Loucy (cell line): Measurements from ENCODE around the gene GNAO1.

Experiments
- H2AFZ ChIP-seq: fragments of 200-600 bp; sonication (generic); 2 replicates; pipeline ENCODE4 v1.6.0; 2016; ENCODE audit warnings: antibody characterized with exemption, mild to moderate bottlenecking, low read length, moderate library complexity
- H3F3A ChIP-seq: fragments of 200-600 bp; 2 replicates; pipeline ENCODE4 v1.6.0; 2016; ENCODE audit warnings: antibody characterized with exemption, low read depth, mild to moderate bottlenecking
- H3K27me3 ChIP-seq: fragments of 200-600 bp; sonication (generic); 2 replicates; pipeline ENCODE4 v1.6.1; 2014; ENCODE audit warnings: low read length, mild to moderate bottlenecking; ENCODE audit not compliant: insufficient read depth, poor library complexity, severe bottlenecking
- H3K36me3 ChIP-seq: fragments of 200-600 bp; sonication (generic); 2 replicates; pipeline ENCODE4 v1.6.1; 2016; ENCODE audit warnings: low read length; ENCODE audit not compliant: insufficient read depth
- H3K4me1 ChIP-seq: fragments of 200-600 bp; sonication (generic); 2 replicates; pipeline ENCODE4 v1.5.1; 2014; ENCODE audit warnings: low read length, mild to moderate bottlenecking; ENCODE audit not compliant: insufficient read depth, poor library complexity, severe bottlenecking
- H3K4me2 ChIP-seq: fragments of 200-600 bp; sonication (generic); 2 replicates; pipeline ENCODE4 v1.6.0; 2014; ENCODE audit warnings: antibody characterized with exemption, low read length, low read depth, mild to moderate bottlenecking; ENCODE audit not compliant: poor library complexity, severe bottlenecking
- H3K4me3 ChIP-seq: fragments of 200-600 bp; sonication (generic); 2 replicates; pipeline ENCODE4 v1.5.1; 2014; ENCODE audit warnings: low read length, mild to moderate bottlenecking, mixed read lengths; ENCODE audit not compliant: poor library complexity, severe bottlenecking
- H3K79me2 ChIP-seq: fragments of 200-600 bp; sonication (generic); 2 replicates; pipeline ENCODE4 v1.6.1; 2014; ENCODE audit warnings: low read length; ENCODE audit not compliant: insufficient read depth
- H3K9ac ChIP-seq: fragments of 200-600 bp; sonication (generic); 2 replicates; pipeline ENCODE4 v1.6.0; 2014; ENCODE audit warnings: mild to moderate bottlenecking, low read depth, low read length, moderate library complexity; ENCODE audit not compliant: poor library complexity, severe bottlenecking
- H3K9me2 ChIP-seq: fragments of 200-600 bp; sonication (generic); replicated peaks from 2 replicates; pipeline ENCODE4 v1.6.1; 2016; ENCODE audit warnings: low read depth, low read length, mixed read lengths
- H3K9me3 ChIP-seq: fragments of 200-600 bp; sonication (generic); 2 replicates; pipeline ENCODE4 v1.6.1; 2014; ENCODE audit warnings: mild to moderate bottlenecking, antibody characterized with exemption, low read length, low read depth; ENCODE audit not compliant: insufficient read depth
- H4K20me1 ChIP-seq: fragments of 200-600 bp; sonication (generic); 2 replicates; pipeline ENCODE4 v1.6.0; 2014; ENCODE audit warnings: antibody characterized with exemption, low read length, mild to moderate bottlenecking; ENCODE audit not compliant: insufficient read depth, poor library complexity, severe bottlenecking
- CTCF ChIP-seq: fragments of 200-600 bp; sonication (generic); conservative IDR thresholded peaks from 2 replicates; pipeline ENCODE4 v1.5.1; 2014; ENCODE audit warnings: mild to moderate bottlenecking, antibody characterized with exemption, low read length
- EZH2phosphoT487 ChIP-seq: fragments of 200-600 bp; IDR thresholded peaks from 2 replicates; pipeline ENCODE4 v1.6.1; 2018; ENCODE audit warnings: antibody characterized with exemption, mild to moderate bottlenecking, moderate library complexity, borderline replicate concordance

Gene GNAO1

GRCh38 chr16:56382459-56382858 is 191.2 kb downstream of the GNAO1 start:
- no peak overlapping the region for H3K4me3 ChIP-seq
- H3K36me3 ChIP-seq, result peaks cover 88% of the 10 kb centered on the region
- H3K9me3 ChIP-seq, result peaks cover 4% of the 10 kb centered on the region; the same call in 1 of the 2 replicates
- H2AFZ ChIP-seq, result no peak overlapping the region
- no peaks in the 10 kb centered on the region for H3K27me3 ChIP-seq
- no peaks in the 10 kb centered on the region for H3F3A ChIP-seq
- H3K9ac ChIP-seq, result no peak overlapping the region
- no peaks in the 10 kb centered on the region for H3K9me2 ChIP-seq
- H3K4me1 ChIP-seq, result no peaks in the 10 kb centered on the region
- H4K20me1 ChIP-seq, result no peaks in the 10 kb centered on the region
- no peak for TF ChIP-seq CTCF
- no peak for TF ChIP-seq EZH2phosphoT487
- H3K79me2 ChIP-seq, result no peaks in the 10 kb centered on the region
- no peak overlapping the region for H3K4me2 ChIP-seq

- no peaks in the 10 kb centered on the region for H3K4me1 ChIP-seq
- no peaks in the 10 kb centered on the region for H3F3A ChIP-seq
- no peak overlapping the region for H3K4me2 ChIP-seq
- H3K9me3 ChIP-seq, result peaks cover 4% of the 10 kb centered on the region; the same call in 1 of the 2 replicates
- no peaks in the 10 kb centered on the region for H3K9me2 ChIP-seq
- no peak overlapping the region for H2AFZ ChIP-seq
- peaks cover 92% of the 10 kb centered on the region for H3K36me3 ChIP-seq
- no peaks in the 10 kb centered on the region for H4K20me1 ChIP-seq
- TF ChIP-seq EZH2phosphoT487, result no peak
- no peak for TF ChIP-seq CTCF
- no peak overlapping the region for H3K4me3 ChIP-seq
- H3K79me2 ChIP-seq, result no peaks in the 10 kb centered on the region
- H3K9ac ChIP-seq, result no peak overlapping the region
- no peaks in the 10 kb centered on the region for H3K27me3 ChIP-seq
These were observed 191.6 kb downstream of the GNAO1 start for GRCh38 chr16:56382901-56383355.

- no peak overlapping the region for H3K4me2 ChIP-seq
- H3K36me3 ChIP-seq, result peaks cover 92% of the 10 kb centered on the region
- H2AFZ ChIP-seq, result no peak overlapping the region
- no peaks in the 10 kb centered on the region for H3K27me3 ChIP-seq
- no peak overlapping the region for H3K4me3 ChIP-seq
- peaks cover under 1% of the 10 kb centered on the region; the same call in 1 of the 2 replicates for H3K9me3 ChIP-seq
- no peaks in the 10 kb centered on the region for H4K20me1 ChIP-seq
- H3K79me2 ChIP-seq, result no peaks in the 10 kb centered on the region
- no peaks in the 10 kb centered on the region for H3F3A ChIP-seq
- H3K9ac ChIP-seq, result no peak overlapping the region
- no peaks in the 10 kb centered on the region for H3K9me2 ChIP-seq
- no peaks in the 10 kb centered on the region for H3K4me1 ChIP-seq
- TF ChIP-seq EZH2phosphoT487 (no peak), CTCF (no peak)
These were observed 192.9 kb downstream of the GNAO1 start for GRCh38 chr16:56384074-56384721.
